Activated CD4-positive, alpha-beta T cell treated with anti-CD3 and anti-CD28 coated beads, Interleukin-2, amount 50 U/mL, for 48 hours (primary cell): ENCODE data around the gene MAGEA4.

Source experiments
- DNase-seq, 2 experiments: peaks; one replicate each; pipeline ENCODE4 v3.0.0-alpha.2; 2020

The MAGEA4 gene

DNA sequence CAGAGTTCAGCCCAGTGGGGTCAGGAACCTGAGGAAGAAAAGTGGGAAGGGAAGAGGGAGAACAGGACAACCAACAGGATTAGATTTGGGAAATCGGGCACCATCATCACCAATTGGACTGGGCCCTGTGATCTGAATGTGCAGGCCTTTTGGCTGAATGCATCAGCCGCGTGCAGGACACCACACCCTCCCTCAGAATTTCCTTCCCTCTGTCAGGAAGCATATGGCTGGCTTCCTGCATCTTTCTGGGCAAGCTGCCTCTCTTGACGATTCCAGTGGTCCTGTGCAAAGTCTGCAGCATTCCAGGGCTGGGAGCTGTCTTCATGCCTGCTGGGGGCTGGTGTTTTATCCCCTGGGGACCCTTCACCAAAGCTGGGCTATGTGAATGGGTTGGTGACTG, 16.4 kb downstream of the MAGEA4 start:
- DNase-seq = no peak

DNA sequence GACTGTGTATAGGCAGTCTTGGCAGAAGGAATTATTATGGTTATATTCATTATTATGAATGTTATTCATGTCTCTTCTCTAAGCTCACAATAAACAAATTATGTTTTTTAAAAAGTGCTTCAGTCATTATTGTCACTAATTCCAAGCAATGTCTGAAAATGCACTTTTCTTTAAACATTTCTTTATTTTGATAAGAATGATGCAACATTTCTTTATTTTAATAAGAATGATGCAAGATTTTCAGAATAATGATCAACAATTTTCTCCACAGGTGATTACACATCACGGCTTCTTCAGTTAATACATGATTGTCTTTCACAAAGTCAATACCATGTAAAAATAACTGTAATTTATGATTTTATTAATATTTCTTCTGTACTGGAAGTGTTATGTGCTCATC, 22.7 kb downstream of the MAGEA4 start:
- DNase-seq = no peak

DNA sequence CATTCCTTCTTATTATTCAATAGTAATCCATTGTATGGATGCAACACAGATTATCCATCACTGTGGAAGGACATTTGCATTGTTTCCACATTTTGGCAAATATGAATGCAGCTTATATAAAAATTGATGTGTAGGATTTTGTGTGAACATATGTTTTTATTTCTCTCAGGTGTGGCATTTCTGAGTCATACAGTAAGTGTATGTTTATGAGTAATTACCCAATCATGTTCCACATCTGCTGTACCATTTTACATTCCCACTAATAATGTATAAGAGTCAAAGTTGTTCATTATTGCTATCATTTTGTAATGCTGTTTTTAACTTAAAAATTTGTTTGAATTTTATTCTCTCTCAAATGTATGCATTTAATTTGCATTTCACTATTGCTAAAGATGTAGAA, 25.5 kb downstream of the MAGEA4 start:
- no peak for DNase-seq

DNA sequence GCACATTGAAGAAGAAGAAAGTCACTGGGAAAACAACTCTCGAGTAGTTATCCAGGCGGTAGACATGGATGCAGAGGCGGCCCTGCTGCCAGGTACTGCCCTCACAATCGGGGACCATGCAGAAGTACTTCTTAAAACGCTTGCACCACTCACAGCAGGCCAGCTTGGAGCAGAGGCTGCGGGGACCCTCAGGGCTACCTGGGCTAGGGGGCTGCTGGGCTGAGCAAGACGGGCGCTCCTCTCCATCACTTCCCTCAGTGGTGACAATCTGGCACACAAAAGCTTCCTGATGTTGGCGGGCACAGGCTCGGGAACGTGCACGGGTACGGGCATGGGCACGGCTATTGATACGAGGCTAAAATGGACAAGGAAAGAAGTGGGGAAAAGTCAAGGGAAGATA, 42.0 kb downstream of the MAGEA4 start:
- DNase-seq = no peak

DNA sequence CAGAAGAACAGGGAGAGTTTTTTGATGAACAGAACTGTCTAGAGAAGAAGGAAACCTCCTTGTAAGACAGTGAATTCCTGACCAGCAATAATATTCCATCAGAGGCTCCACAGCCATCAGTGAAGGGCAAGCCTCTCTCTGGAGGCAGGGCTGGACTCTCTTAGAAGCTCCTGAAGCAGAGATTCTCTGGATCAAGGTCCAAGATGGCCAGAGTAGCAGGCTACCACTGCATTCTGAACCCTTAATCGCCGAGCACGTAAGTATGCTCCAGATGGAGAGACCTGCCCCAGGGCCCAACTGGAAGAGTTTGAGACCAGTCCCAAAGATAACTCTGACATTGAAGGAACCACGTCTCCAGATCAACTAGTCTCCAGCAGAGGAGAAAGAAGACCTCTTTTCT, 45.4 kb downstream of the MAGEA4 start:
- no peak for DNase-seq

DNA sequence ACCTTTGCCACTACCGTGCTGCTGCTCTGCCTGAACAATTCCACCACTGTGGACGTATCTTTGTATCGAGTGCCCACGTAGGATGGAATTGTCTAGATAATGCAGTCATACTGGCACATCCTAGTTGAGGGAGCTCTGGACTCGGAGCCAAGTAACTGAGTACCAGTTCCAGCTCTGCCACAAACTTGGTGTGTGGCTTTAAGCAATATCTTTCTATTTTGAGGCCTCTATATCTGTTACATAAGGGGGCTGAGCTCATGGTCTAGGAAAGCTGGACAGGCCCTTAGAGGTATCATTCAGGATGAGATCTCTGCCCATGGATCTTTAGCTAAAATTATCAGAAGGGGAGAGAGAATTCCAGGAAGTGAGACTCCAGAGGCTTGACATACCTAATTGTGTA, 49.3 kb downstream of the MAGEA4 start:
- no peak for DNase-seq

DNA sequence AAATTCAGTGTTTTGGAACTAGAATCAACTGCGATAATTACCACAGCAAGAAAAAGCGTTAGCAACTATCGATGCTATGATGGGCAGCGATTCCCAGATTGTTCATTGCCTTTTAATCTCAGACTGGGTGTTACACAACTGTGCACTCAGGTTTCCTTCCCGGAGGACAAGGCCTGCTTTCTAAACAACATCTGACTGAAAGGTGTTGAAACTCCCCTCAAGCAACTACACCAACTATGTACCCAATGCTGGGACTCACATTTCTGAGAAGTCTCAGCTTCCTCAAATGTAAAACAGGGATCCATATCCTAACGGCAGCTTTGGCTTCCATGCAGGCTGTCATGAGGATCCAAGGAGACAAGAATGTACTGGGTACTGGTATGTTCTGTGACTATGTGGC, 53.5 kb downstream of the MAGEA4 start:
- no peak for DNase-seq

DNA sequence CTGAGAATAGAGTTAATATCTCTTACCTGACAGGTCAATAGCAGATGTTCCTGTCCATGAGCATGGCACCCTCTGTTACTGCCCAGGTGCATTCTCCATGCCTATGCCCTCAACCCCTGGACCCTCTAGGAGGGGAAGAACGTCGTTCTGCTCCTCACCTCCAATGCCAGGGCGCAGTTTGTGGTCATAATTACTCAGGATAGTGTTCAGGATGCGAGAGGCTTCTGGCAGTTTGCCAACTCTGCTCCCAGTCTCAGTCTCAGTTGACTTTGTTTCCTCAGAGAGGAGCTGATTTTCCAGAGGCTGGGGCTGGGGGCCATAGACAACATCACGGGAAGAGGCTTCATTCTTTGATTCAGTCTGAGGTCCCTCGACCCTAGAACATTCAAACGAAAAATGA, 57.3 kb downstream of the MAGEA4 start:
- no peak for DNase-seq

DNA sequence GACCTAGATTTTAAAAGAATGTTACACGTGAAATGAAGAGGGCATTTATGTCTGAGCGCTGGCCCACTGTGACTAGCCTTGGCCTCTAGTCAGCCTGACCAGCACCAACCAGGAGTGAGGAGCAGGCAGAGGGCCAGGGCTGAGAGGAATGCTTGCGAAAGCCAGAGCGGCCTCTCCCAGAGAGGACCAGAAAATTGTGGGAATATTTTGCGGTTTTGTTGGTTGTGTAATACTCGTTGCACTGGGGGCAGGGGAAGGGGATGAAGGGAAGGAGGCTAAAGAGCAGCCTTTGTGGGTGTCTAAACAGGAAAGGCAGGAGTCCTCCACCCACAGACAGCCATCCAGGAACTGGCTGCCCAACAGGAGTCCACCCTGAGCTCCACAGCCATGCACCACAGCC, 58.0 kb downstream of the MAGEA4 start:
- no peak for DNase-seq

DNA sequence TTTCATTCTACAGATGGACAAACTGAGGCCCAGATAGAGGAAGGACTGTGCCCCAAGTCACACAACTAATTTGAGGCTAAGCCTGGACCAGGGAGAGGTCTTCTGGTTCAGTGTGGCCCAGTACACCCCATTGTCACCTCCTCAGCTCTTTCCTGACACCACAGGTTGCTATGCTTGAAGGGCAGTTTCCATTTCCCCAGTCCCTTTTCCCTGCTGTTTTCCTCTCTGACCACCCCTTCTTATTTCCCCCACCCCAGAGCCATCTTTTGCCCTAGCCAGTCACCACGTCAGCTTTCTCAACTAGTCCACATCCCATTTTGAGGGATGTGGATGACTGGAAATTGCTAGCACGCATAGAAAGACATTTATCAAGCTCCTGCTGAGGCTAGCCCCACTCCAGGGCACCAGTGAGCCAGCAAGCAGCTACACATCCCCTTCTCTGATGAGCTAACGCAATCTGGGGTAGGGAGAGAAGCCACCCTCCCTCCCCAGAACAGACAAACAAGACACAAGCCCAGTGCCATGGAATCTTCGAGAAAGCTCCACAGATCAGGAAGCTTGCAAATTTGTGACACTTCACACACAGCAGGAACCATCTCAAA, 60.5 kb downstream of the MAGEA4 start:
- DNase-seq = no peak

DNA sequence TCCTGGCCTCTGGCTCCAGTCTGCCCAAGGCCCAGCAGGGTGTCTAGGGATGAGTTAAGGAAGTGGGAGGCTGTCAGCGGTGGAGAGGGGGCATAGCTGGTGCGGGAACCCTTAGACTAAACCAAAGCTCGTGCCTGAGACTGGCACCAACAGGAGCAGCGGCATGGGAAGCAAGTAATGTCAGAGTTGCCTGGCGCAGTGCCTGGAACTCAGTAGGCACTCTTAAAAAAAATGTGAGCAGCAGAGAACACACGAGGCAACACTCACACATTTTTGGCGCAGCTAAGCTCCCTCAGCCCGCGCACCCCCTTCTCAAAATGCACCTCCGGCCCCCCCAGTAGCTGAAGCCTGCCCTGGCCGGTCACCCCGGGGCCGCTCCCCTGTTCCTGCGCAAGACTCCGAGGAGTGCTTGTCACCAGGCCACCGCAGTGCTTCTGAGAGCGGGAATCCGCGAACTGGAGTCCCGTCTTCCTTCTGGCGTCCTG, 61.2 kb downstream of the MAGEA4 start:
- no peak for DNase-seq
